Heart right ventricle (tissue), 16 donors: Measurements from ENCODE around the gene MAD2L2. TPM values are rescaled to one million over a fixed set of nuclear protein-coding genes. Genes with fewer than 3 reads are reported as not detected.
A peak's percentile ranks its signal among the peaks of the same experiment; 100 is the strongest.

ENCODE experiments used
- ATAC-seq, 8 donors: fragments of 200-7000 bp; cut with Tn5 transposase; one replicate each; pipeline ENCODE4 v1.9.1; 2020; ENCODE audit warnings: mild to moderate bottlenecking in 8 of 8, moderate library complexity in 8 of 8, moderate number of reproducible peaks in 1 of 8
- DNase-seq, 2 donors: peaks; one replicate each; pipeline ENCODE4 v3.0.0-alpha.2; 2020
- H3K27ac ChIP-seq, 10 donors: fragments of 200-600 bp; sonication (generic) in 2 of 10; one replicate each; pipeline versions ENCODE4 v1.5.0 to v1.8.0; 2020 to 2022; ENCODE audit warnings: mild to moderate bottlenecking in 3 of 10
- H3K27me3 ChIP-seq, 7 donors: fragments of 200-600 bp; one replicate each; pipeline ENCODE4 v1.8.0; 2021 to 2022; ENCODE audit warnings: mild to moderate bottlenecking in 2 of 7
- H3K36me3 ChIP-seq, 9 donors: fragments of 200-600 bp; sonication (generic) in 1 of 9; one replicate each; pipeline versions ENCODE4 v1.5.0 to v1.8.0; 2020 to 2022; ENCODE audit warnings: mild to moderate bottlenecking in 2 of 9
- H3K4me1 ChIP-seq, 9 donors: fragments of 200-600 bp; sonication (generic) in 1 of 9; one replicate each; pipeline versions ENCODE4 v1.5.0 to v1.8.0; 2020 to 2022; ENCODE audit warnings: mild to moderate bottlenecking in 4 of 9
- H3K4me3 ChIP-seq, 10 donors: fragments of 200-600 bp; sonication (generic) in 2 of 10; one replicate each; pipeline versions ENCODE4 v1.5.0 to v1.8.0; 2020 to 2022; ENCODE audit warnings: mild to moderate bottlenecking in 7 of 10, moderate library complexity in 2 of 10
- H3K9me3 ChIP-seq, 11 donors: fragments of 200-600 bp in 10 of 11; sonication (generic) in 2 of 11; one replicate each; pipeline versions ENCODE4 v1.5.0 to v1.8.0; 2013 to 2022; ENCODE audit warnings: mild to moderate bottlenecking in 2 of 11, control low read depth in 1 of 11, moderate library complexity in 1 of 11
- CTCF ChIP-seq, 9 donors: fragments of 200-600 bp; sonication (generic) in 2 of 9; IDR thresholded peaks; one replicate each; pipeline versions ENCODE4 v1.5.0 to v1.8.0; 2021 to 2022; ENCODE audit warnings: antibody characterized with exemption in 9 of 9, mild to moderate bottlenecking in 5 of 9, moderate library complexity in 1 of 9
- WGBS, 2 donors: extraction: QIAGEN DNeasy Blood & Tissue Kit; methylation state at CpG; one replicate each; pipeline ENCODE4 v1.1.7; 2013; ENCODE audit warnings: inconsistent platforms in 1 of 2; 5-methylcytosine and 5-hydroxymethylcytosine counted together
- intact Hi-C, 10 donors: fragments of 100-400 bp; cut with DNase I; formaldehyde crosslinking; loops; one replicate each; pipeline versions ENCODE4 v1.11.1 to v1.14.2; 2022
- long read RNA-seq, 3 donors: library from polyadenylated mRNA; unstranded; transcript quantifications; one replicate each; pipeline ENCODE4 v2.0.0, GENCODE V29; 2020 to 2021
- polyA plus RNA-seq, 2 donors: library from polyadenylated mRNA; stranded (reverse); fragments of 200-250 nt; gene quantifications; one replicate each; pipeline ENCODE4 v1.2.3, GENCODE V29; 2013
- total RNA-seq, 10 donors: library from RNA; stranded (reverse); fragmentation: NEBNext Ultra II Directional in 3 of 10; extraction: Animal tissue kit (Norgen Biotek cat#: 25700) in 3 of 10; gene quantifications; one replicate each; pipeline versions ENCODE4 v1.2.1 to v1.2.4, GENCODE V29; 2021 to 2023
- donor health status: Arrhythmogenic right ventricular cardiomyopathy.
- donor health status: ischemic (EF 13 %, LVEDD 7.1; RV severe dilation, severe dysfunction).
- donor health status: healthy with polysubstance abuse.
- donor health status: DM: no; HTN: yes; CAD: no.
- donor health status: DM: no; HTN: no; CAD: no.
- donor health status: ischemic (EF 25% LVEDD 6.9; RV normal size, moderate dysfunction).
- donor health status: ischemic (EF 25% LVEDD 5.7; RV mildly dilated, moderate dysfunction).
- donor health status: healthy.
- donor health status: DM: yes; HTN: yes; CAD: no.
- donor health status: Ischemic cardiomyopathy.
- donor health status: ischemic (EF 35%, LVEDD 5.7; RV mildly dilated, moderate dysfunction).
- donor health status: nonischemic (EF 11% LVEDD 7.7; RV severe dilation, severe dysfunction).
- donor health status: DM: yes; HTN: yes; CAD: no.
- donor health status: PGD.
- donor health status: ischemic (EF 29% LVEDD 5.4; RV normal size, mild dysfunction).
- donor health status: nonischemic (EF 23%, LVEDD 6.1; RV moderate dilation, normal function).

The MAD2L2 gene
- 10 to 100 TPM; 10.9 to 28.5 (median 17.0) TPM for total RNA-seq
- 10 to 100 TPM; 16.6 to 59.0 TPM for polyA plus RNA-seq
- long read RNA-seq, donor 1, transcript MAD2L2-207 (9 exons, 1,118 nt): major isoform, 16 of 19 reads
- long read RNA-seq, donor 1, partial matches to known transcripts: 1 of 19 reads
- long read RNA-seq, donor 1, other reads (novel, unspliced or antisense): 2 of 19 reads
- long read RNA-seq, donor 2, transcript MAD2L2-207 (9 exons, 1,118 nt): major isoform, 7 of 10 reads
- long read RNA-seq, donor 2, partial matches to known transcripts: 2 of 10 reads
- long read RNA-seq, donor 2, other reads (novel, unspliced or antisense): 1 of 10 reads
- long read RNA-seq, donor 3, transcript MAD2L2-207 (9 exons, 1,118 nt): major isoform, 12 of 17 reads
- long read RNA-seq, donor 3, partial matches to known transcripts: 2 of 17 reads
- long read RNA-seq, donor 3, other reads (novel, unspliced or antisense): 3 of 17 reads

DNA sequence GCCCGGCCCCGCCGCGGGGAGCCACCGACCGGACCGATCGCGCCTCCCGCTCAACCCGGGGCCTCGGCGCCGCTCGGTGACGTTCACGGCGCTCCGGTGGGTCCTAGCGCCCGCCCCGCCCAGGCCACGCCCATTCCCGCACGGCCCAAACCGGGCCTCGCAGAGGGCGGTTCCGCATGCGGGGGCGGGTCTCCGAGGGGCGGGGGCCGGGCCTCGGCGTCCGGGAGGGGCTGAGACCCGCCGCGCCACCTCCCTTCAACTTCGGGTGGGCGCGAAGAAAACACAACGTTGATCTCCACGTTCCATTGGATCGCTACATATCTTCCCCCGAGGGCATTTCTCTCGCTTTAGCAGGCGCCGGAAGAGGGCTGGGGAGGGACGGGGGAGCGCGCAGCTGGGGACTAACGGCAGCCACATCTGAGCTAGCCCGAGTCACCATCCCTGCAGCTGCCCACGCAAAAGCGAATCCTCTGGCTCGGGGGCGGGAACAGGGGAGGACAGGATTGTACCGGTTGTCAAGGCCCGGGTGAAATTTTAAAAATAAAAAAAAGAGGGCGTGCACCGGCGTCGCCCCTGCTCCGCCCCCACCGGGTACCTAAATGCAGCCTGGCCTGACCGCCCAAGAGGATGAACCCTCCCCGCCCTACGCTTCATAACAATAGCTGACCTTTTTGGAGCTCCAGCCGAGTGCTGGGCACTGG, at the start of gene MAD2L2:
Gene MAD2L2, minus strand, starts transcription at position 78 of the 701 bp plus-strand sequence. CDS start 547 bp downstream, outside the sequence.
- H3K27ac ChIP-seq: peak within 1 kb of the TSS; percentile 10 to 96 (median 86)
- TF ChIP-seq CTCF (IDR thresholded peaks at IDR 0.05): no peak
- ATAC-seq (peak; percentile 96 to 98 (median 97)), DNase-seq (peak; percentile 89 to 90)
- peak within 1 kb of the TSS; percentile 58 to 99 (median 82) for H3K4me3 ChIP-seq
- peaks cover 3 to 19% (median 17%) of the 10 kb centered on the region in 9 donors for H3K4me1 ChIP-seq
- H3K9me3 ChIP-seq: no peaks in the 10 kb centered on the region
- intact Hi-C loops: loop anchor here in 2 of 10 donors (5.0 kb wide), 1 partner anchor 36 kb away; no protein-coding TSS in a partner anchor
- peaks cover 0 to 21% (median 4%) of the 10 kb centered on the region in 9 donors for H3K36me3 ChIP-seq
- WGBS, 2 donors: 0% methylated on average over 66 to 71 of the region's 71 CpGs
- H3K27me3 ChIP-seq: peaks cover 0 to 9% (median 0%) of the 10 kb centered on the region in 7 donors

- DNase-seq (peak in 1 of 2 donors; percentile 23), ATAC-seq (peak in 6 of 8 donors; percentile 18 to 64 (median 36))
- peak overlapping the region in 1 of 10 donors; percentile 23 for H3K4me3 ChIP-seq
- no peak for TF ChIP-seq CTCF (IDR thresholded peaks at IDR 0.05)
- H3K36me3 ChIP-seq: no peaks in the 10 kb centered on the region
- no peaks in the 10 kb centered on the region for H3K9me3 ChIP-seq
- no peaks in the 10 kb centered on the region for H3K27me3 ChIP-seq
- peaks cover 4 to 66% (median 32%) of the 10 kb centered on the region in 9 donors for H3K4me1 ChIP-seq
- peak overlapping the region in 8 of 10 donors; percentile 9 to 89 (median 72) for H3K27ac ChIP-seq
- WGBS, 2 donors: 53 to 68% methylated on average over 5 of the region's 5 CpGs
- intact Hi-C loops: loop anchor here in 1 of 10 donors (2.0 kb wide), 1 partner anchor 78 kb away; no protein-coding TSS in a partner anchor
These were observed 49.5 kb upstream of the MAD2L2 start for GRCh38 chr1:11730429-11730891.

GRCh38 chr1:11729498-11730428, 48.8 kb upstream of the MAD2L2 start:
- H3K36me3 ChIP-seq: no peaks in the 10 kb centered on the region
- TF ChIP-seq CTCF (IDR thresholded peaks at IDR 0.05): no peak
- 61 to 69% methylated on average over 26 of the region's 26 CpGs for WGBS, 2 donors
- H3K27ac ChIP-seq: peak overlapping the region in 3 of 10 donors; percentile 9 to 89 (median 24)
- intact Hi-C loops: loop anchor here in 3 of 10 donors (2.0 to 10.0 kb wide), 3 partner anchors 79 to 695 kb away; no protein-coding TSS in a partner anchor
- no peak overlapping the region for H3K4me3 ChIP-seq
- no peaks in the 10 kb centered on the region for H3K27me3 ChIP-seq
- DNase-seq (no peak), ATAC-seq (peak in 2 of 8 donors; percentile 2 to 3)
- peaks cover 0 to 60% (median 26%) of the 10 kb centered on the region in 9 donors for H3K4me1 ChIP-seq
- H3K9me3 ChIP-seq: no peaks in the 10 kb centered on the region
